T follicular helper cell (primary cell): Measurements from ENCODE around the gene USP24.
"Not testable (repeated sequence)": the region's sequence is repeated elsewhere in the genome, so short reads cannot be mapped to it uniquely, and the experiment has no call there.

Source experiments
- DNase-seq: peaks from one replicate; pipeline ENCODE4 v3.0.0-alpha.2; 2020; ENCODE audit warnings: low read depth

USP24 gene

GRCh38 chr1:55127827-55128343 is 87.3 kb downstream of the USP24 start:
- DNase-seq, result no peak

DNA sequence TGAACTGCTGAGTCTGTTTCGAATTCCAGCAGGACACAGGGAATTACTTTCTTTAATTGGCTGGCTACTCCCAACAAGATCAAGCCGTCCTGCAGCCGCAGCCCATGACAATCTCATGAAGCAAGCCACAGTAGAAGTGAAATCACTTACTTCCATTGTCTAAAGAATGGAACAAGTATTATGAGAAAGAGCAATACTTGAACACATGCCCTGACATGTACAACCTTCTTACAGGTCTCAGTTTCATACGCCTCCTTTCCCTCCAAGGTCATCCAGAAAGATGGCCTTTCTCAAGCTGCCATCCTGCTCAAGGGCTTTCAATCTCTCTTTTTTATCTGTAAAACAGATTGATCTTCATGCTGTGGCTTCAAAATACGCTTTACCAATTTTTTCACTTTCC is 90.7 kb downstream of the USP24 start:
- DNase-seq, result no peak

DNA sequence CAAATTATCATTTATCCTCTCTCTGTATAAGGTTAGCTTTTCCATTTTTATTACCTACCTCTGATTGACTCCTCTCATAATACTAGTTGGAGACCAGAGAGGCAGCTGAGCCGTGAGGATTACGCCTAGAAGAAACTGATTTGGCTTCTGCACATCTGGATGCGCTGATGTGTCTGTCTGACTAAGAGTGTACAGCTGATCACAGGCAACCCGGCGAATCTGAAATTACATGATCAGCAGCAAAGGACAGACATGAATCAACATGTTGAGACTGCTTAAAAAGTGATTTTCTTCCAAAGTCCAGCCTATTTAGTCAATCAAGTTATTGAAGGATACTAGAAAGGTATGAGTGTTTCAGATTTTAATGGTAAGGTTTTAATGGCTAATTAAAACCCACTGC is 94.6 kb downstream of the USP24 start:
- no peak for DNase-seq

GRCh38 chr1:55118651-55119329 is 96.4 kb downstream of the USP24 start:
- no peak for DNase-seq

DNA sequence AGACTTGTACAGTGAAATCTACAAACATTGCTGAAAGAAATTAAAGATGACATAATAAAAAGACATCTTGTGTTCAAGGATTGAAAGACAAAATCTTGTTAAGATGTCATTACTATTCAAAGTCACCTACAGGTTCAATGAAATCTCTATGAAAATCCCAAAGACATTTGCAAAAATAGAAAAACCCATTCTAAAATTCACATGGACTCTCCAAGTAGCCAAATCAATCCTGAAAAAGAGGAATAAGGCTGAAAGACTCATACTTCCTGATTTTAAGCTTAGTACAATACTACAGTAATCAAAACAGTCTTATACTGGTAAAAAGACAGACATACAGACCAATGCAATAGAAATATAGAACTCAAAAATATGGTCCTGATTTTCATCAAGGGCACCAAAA is 97.2 kb downstream of the USP24 start:
- no peak for DNase-seq

DNA sequence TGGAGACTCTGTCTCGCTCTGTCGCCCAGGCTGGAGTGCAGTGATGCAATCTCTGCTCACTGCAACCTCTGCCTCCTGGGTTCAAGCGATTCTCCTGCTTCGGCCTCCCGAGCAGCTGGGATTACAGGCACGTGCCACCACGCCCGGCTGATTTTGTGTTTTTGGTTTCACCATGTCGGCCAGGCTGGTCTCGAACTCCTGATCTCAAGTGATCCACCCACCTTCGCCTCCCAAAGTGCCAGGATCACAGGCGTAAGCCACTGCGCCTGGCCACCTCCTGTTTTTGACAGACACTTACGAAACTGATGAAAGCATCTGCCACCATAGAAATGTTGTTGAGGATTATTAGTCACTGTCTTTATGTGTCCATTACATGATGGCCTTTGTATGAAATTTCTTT is 106.2 kb downstream of the USP24 start:
- not testable (repeated sequence) for DNase-seq

DNA sequence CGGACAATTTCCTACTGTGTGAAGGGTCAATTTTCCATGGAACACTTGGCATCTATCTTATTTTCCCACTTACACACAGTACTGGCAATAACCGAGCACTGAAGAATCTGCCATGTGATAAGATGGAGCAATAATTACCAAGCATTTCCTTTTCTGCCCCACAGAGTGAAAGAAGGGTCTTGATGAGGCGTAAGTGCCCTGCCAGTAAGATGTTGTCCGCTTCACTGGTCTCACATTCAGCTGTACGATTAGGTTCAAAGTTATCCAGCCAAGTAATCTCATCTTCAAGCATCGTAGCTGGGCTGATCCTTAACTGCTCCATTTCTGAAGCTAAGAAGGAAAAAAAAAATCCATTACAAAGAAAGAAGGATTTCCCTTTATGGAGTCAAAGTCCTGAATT is 108.1 kb downstream of the USP24 start:
- no peak for DNase-seq

DNA sequence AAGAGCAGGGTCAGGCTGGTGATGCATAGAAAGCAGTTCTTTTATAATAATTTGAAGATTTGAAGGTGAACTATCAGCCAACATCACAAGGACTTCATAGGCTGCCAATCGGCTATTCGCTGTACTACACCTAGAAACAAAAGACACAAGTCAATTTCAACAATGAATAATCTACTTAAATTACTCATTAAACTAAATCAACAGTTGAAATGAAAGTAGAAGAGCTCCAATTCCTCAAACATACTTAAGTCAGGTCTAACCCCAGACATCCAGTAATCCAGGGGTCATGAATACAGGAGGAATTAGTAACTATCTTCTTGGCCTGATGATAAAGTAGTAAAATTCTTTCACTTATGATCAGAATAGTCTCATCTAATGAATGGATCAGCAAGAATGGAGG is 111.3 kb downstream of the USP24 start:
- DNase-seq, result no peak

DNA sequence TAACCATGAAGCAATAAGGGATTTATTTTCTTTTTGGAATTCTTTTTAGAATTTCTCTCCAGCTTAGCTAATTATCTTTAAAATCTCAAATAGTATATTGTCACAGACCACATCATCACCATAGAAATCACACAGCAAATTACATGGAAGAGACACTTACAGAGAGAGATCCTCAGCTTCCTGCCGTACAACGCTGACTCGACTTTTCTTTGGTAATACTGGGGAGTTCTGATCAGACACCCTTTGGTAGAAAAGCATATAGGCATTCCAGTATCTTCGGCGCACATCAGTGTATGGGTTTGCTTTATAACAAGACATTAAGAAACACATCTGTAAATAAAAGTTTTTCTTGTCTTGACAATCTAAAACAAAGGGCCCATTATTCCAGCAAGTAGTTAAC is 120.1 kb downstream of the USP24 start:
- DNase-seq, result no peak

GRCh38 chr1:55092475-55092874 is 122.7 kb downstream of the USP24 start:
- no peak for DNase-seq

DNA sequence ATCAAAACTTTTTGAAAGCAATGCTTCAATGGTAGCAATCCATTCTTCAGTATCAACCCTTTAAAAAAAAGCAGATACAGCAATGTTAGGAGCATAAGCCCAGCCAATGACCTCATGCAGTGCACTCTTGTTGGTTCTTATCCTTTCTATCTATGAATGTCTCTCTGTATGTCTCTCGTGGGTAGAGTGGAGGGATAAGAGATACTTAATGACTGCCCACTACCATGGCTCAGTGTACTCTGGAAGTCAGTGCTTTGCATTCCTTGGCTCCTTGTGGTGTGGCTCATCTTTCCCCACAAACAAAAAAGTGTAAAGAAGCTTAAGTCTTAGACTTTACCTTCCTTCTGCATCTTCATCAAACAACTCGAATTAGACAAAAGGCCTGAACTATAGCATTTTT is 125.5 kb downstream of the USP24 start:
- DNase-seq, result no peak

DNA sequence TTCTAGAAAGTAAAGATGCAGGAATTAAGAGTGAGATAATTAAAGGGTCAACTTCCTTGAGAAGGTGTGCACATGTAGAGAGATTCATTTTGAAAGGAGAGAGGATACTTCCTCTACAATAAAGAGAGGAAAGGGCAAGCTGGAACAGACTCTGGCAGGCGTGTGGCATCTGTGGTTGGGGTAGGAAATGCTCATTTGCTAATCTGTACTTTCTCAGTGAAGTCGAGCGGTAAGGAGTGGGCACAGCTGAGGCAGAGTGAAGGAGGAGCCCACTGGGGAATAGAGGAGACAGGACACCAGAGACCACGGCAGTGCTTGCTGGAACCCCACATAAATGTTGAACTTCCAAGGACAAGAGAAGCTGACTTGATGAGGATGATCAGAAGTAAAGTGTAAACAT is 126.8 kb downstream of the USP24 start:
- no peak for DNase-seq

DNA sequence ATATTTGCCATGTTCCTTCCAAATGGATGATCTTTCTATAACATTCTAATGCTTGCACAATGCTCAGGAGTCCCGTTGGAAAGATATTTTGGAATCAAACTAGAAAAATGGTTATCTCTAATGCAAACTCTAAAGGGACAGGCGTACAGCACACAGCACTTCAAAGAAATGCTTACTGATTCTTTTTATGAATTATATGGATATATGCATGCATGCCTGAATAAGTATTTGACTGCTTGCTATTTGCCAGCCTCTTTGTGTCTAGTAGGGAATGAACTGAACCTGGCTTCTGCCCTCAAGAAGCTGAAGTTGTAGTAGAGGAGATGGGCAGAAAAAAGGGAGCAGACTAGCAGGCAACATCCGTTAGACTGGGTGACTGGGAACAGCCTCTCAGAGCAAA is 127.7 kb downstream of the USP24 start:
- DNase-seq, result no peak

DNA sequence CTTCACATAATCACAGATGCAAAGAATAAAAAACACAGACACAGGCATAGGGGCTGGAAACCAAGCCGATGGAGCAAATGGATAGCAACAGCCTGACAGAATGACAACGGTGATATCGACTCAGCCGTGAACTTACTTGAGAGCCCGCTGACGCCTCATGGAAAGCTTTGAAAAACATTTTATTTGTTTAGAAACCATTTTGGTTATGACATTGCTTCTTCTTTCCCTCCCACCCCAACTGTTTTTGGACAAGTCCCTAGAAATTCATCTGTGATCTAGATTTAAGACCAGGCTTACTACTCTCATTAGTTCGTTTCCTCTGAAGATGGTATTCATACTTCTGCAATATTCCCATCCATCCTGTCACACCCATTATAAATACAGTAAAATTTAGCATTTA is 130.9 kb downstream of the USP24 start:
- DNase-seq, result no peak

- no peak for DNase-seq
These were observed 133.3 kb downstream of the USP24 start for GRCh38 chr1:55081905-55082296.

DNA sequence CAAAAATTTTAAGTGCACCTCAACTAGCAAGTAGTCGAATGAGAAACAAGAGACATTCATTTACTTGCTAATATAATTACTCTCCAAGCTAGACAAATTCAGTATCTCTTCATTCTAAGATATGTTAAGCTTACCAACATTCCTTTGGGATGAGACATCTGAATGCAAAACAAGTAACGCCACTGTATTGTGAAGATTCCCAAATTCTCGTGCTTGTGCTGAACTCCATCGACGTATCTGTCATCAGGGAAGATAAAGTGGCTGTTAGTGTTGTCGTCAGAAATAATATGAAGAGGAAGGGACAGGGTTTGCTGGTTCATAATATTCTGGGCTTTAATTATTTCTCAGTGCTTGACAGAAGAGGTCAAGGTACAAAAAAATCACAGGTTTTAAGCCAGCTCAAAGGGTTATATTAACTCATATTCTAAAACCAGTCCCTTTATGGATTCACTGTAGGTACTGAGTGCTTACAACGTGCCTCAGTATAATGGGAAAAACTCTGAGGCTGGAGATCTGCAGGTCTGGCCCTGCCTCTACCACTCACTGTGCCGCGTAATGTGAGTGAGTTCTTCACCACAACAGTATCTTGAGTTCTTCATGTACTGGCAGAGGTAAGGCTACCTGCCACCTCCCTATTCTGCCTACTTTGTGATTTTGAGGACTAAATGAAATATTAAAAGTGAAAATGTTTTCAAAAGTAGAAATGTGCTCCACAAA is 133.8 kb downstream of the USP24 start:
- no peak for DNase-seq

- no peak for DNase-seq
These were observed 135.5 kb downstream of the USP24 start for GRCh38 chr1:55079651-55080050.

DNA sequence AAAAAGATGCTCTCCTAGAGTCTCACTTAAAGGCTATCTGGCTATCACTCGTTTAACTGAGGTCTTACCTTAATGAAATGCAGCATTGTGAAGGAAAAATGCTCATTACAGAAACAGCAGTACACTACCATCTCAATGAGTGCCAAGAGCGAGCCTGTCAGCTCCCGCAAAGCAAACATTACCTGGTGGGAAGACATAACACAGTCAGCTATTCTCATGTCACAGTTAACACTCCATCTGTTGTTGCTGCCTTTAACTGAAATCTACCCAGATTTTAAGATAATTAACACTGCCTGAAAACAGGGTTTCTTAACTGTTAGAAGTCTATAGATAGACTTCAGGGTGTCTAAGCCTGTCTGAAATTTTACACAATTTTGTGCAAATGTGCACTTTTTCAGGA is 136.7 kb downstream of the USP24 start:
- no peak for DNase-seq

DNA sequence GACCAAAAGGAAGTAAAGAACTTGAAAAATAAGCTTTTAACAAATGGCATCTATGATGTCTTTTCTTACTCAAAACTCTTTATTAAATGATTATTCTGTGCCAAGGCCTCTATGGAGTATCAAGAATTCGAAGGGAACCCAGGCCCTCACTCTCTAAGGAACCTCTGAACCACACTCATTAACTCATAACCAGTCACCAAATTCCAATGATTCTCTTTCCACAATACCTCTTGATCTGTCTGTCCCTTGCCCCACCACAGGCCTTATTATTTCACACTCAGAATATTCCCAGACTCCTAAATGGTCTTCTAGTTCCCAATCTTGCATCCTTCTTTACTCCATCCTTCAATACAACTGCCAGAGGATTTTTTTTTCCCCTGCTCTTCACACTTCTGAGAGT is 138.8 kb downstream of the USP24 start:
- DNase-seq, result no peak

DNA sequence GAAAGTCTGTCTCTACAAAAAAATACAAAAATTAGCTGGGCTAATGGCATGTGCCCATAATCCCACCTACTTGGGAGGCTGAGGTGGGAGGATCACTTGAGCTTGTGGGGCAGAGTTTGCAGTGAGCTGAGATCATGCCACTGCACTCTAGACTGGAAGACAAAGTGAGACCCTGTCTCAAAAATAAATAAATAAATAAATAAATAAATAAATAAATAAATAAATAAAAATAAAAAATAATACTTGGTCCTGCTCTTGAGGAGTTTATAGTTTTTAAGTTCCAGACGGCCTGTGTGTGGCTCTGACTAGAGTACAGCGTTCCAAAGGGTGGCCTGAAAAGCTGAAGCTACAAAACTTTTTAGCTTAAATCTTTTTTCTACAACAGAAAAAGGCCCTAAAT is 140.7 kb downstream of the USP24 start:
- DNase-seq, result no peak

DNA sequence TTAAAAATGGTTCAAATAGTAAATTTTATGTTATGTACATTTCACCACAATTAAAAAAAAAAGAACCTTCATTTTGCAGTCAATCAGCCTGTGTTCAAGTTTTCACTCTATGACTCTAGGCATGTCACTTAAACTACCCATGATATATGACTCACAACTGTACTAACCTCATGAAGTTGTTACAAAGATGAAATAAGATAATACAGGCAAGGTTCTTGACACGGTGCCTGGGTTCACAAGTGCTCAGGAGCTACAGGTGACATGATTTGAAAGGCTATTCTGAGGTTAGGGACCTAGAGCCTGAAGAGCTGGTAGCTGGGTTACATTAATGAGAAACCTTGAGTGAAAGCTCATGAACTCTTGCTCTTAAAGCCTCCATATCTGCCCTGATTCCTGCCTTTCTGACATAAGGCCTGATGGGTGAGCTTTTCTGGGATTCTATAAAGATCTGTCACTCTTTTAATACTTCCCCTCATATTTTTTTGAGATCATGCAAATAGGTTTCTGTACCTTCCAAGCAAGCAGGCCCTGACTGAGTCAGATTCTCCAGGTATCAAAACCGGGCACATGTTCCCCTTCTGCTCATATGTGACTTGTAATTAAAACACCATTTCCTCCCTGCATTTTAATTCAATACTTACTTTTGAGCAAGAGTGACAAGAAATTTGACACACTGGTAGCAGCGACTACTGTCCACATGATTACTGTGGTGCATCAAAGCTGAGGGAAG is 141.8 kb downstream of the USP24 start:
- no peak for DNase-seq

- no peak for DNase-seq
These were observed 143.7 kb downstream of the USP24 start for GRCh38 chr1:55071477-55071876.
